Hematopoietic multipotent progenitor cell treated with erythropoietin and hydrocortisone succinate and interleukin-3 and kit ligand, for 4 days (in vitro differentiated cells): ENCODE results near the gene PGRMC2.

ENCODE experiments used
- DNase-seq: peaks from one replicate; pipeline ENCODE4 v3.0.0-alpha.2; 2015

PGRMC2 gene

GRCh38 chr4:128287141-128287870, at the start of gene PGRMC2:
Gene PGRMC2, minus strand, starts transcription at chr4:128287813. Its CDS starts 23 bp downstream, at chr4:128287790.
- DNase-seq: no peak

GRCh38 chr4:128335541-128335940, 47.9 kb upstream of the PGRMC2 start:
- no peak for DNase-seq

GRCh38 chr4:128334256-128334655, 46.6 kb upstream of the PGRMC2 start:
- DNase-seq: peak; percentile 76

- DNase-seq: peak; percentile 53
These were observed 45.9 kb upstream of the PGRMC2 start for GRCh38 chr4:128333309-128334018.

GRCh38 chr4:128332081-128332480, 44.5 kb upstream of the PGRMC2 start:
- no peak for DNase-seq

DNA sequence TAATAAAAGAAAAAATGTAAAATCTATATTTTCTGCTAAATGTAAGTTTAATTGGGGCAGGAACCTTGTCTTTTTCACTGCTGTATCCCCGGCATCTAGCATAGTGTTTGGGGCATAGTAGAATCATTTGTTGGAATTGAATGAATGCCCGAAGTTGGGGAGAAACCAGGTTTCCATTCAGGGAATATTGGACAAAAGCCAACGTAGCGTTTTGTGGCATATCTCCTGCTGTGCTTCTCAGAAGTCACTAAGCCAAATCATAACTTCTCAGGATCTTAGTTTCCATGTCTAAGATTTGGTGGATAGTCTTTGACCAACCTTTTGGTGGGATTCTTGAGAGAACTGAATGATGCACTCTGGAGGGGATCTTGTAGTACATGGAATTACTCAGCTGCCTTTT, 42.0 kb upstream of the PGRMC2 start:
- DNase-seq: no peak

DNA sequence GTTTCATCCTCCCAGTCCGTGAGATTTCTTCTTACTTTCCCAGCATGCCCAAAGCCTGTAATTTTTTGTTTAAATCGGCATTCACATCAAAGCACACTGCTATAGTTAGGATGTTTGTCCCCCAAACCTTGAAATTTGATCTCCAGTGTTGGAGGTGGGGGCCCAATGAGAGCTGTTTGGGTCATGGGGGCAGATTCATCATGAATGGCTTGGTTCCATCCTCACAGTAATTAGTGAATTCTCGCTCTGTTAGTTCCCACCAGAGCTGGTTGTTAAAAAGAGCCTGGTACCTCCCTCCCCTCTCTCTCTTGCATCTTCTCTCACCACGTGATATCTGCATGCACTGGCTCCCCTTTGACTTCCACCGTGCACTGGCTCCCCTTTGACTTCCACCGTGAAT, 40.5 kb upstream of the PGRMC2 start:
- no peak for DNase-seq

- DNase-seq: no peak
These were observed 35.8 kb upstream of the PGRMC2 start for GRCh38 chr4:128323401-128323800.

DNA sequence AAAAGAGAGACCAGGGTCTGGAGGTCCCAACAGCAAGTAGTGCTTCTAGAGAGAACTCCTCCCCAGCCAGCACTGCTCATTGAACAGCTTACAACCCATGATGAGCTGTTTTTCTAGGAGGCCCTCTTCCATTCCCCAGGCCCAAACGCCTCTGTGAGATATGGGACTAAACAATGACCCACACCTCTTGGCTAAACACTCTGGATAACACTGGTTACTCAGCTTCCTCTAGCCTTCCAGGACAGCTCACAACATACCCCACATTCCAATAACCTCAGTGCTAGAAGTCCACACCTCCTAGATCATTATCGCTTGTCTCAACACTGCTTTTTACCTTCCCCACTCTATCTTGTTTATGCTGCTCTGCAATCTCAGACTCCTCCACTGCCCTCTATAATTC, 35.4 kb upstream of the PGRMC2 start:
- no peak for DNase-seq

DNA sequence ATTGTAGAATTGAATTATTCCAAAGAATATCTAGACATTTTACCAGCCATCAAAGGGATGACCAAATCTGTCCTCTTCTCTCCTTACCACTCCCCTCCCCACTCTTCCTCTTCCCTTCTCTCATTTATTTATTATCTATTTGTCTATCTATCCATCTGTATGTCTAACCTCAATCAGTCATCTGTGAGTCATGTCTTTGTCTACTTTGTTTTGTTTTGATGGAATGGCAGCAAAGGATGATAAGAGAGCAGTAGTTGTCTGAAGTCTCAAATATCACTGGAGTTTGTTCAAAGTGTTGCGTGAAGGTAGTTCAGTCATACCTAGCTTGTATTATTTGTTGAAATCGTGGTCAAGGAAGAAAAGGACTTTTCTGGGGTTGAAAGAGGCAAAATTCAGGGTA, 34.7 kb upstream of the PGRMC2 start:
- DNase-seq: no peak

DNA sequence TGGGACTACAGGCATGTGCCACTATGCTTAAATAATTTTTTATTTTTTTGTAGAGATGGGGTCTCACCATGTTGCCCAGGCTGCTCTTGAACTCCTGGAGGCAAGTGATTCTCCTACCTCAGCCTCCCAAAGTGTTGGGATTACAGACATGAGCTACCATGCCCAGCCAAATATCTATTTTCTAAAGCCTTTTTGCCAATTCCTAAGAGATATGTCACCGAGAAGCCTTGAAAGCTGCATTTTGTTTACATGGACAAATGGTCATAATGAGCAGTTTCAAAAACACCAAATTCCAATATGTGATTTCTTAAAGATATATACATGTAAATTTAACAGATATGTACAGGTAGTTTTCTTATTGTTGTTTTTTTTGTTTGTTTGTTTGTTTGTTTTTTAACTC, 33.0 kb upstream of the PGRMC2 start:
- no peak for DNase-seq

- DNase-seq: peak; percentile 34
These were observed 28.3 kb upstream of the PGRMC2 start for GRCh38 chr4:128315756-128316520.

DNA sequence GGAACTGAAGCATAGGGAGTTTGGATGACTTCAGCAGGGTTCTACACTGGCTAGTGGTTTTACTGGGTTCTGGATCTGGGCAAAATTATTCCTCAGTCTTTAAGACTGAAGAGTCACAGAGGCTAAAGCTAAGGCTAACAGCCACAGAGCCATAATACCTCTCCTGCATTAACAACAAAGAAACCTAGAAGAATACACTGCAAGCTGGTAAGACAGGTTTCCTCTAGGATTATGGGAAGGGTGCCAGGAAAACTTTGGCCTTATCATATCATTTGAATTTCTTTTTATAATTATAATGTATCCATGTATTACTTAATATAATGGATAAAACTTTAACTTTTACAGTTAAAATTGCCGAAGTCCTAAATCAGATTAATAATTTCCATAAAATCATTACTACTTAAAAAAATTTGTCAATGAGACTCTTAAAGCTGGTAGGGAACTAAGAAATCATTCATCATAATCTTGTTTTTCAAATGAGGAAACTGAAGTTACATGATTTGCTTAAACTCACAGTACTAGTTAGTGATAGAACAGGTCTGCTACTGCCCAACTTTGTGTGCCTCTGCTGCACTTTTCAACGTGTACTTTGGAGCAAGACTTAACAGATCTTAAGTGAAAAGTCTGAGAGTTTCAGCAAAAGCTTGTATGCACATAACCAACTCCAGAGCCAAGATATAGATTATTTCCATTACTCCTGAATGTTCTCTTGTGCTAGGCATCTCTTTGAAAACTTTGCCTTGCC, 24.2 kb upstream of the PGRMC2 start:
- no peak for DNase-seq

GRCh38 chr4:128310266-128310697, 22.7 kb upstream of the PGRMC2 start:
- DNase-seq: peak; percentile 47

- DNase-seq: no peak
These were observed 22.0 kb upstream of the PGRMC2 start for GRCh38 chr4:128309585-128309984.

DNA sequence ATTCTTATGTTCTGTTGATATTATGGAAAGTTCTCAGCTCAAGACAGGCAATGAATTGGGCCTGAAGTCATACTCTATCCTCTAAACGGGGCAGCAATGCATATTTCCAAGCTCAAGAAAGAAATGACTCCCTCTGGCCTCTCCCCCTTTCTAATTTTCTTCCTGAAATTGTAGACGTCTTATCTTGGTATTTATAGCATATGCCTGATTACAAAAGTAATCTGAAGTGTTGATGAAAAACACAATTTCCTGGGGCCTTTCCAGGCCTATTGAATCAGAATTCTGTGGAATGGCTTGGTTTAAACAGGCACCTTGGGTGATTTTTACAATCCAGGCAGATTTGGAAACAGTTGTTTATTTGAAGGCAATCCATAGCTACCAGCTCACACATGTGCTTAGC, 21.4 kb upstream of the PGRMC2 start:
- DNase-seq: no peak

DNA sequence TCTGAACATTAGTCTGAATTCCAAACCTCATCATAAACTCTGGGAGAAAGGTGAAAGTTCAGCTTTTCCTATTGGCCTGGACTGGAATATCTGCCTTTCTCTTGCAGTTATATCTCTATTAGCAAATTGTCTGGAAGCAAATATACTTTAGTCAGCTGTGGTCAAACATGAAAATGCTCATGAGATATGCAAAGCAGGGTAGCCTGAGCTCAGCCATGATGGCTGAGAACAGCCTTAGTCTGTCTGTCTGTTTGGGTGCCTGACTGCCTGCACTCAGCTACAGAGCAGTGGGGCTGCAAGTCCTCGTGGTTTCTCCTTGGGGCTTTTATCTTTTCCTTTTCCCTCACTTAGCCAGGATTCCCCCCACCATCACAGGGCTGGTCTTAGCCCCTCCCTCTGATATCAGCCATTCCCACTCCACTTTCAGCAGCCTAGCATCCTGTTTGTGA, 19.5 kb upstream of the PGRMC2 start:
- DNase-seq: peak; percentile 54

DNA sequence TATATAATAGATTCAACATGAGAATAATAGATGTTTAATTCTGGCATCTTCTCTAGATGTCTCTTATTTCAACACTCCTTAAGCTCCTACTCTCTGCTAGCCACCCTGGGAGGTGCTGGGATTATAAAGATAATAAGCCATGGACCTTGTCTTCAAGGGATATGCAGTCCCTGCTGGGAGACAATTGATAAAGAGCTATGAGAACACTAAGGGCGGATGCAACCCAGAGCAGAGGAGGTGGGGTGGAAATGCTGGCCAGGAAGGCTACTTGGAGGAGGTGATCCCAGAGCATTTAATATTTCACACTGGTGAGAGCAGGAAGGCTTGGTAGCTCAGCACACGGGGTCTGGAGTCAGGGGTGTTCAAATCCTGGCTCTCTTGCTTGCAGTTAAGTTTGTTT, 18.3 kb upstream of the PGRMC2 start:
- peak; percentile 80 for DNase-seq

GRCh38 chr4:128303986-128304385, 16.4 kb upstream of the PGRMC2 start:
- DNase-seq: peak; percentile 91

DNA sequence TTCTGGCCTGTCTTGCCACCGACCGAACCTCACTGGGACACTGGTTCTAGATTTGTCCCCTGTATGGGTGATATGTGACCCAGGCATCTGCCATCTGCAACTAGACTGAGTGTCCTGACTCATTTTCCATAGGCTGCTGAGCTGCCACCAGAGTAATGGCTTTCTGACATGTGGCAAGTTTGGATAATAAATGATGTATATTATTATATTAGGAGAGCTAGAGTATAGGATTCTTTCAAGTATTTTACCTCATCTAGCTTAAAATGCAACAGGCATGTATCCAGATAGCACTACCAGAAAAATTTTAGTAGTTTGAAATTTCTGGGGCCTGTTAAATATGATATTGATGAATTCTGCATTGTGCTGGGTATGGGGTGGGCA, 15.8 kb upstream of the PGRMC2 start:
- DNase-seq: no peak

DNA sequence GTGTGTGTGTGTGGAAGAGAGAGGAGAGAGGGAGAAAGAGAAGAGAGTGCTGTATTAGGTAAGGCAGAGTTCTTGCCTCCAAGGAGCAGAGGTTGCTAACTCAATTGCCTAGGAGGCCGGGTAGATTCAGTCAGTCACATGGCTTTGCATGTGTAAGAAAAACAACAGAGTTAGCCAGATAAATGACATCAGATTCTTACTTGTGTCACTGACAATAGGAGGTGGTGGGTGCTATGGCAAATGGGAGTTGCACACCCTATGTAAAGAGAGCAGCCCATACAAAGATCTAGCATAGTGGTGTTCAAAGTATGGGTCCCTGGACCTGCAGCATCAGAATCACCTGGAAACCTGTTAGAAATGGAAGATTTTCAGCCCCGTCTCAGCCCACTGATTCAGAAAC, 14.4 kb upstream of the PGRMC2 start:
- peak; percentile 42 for DNase-seq

DNA sequence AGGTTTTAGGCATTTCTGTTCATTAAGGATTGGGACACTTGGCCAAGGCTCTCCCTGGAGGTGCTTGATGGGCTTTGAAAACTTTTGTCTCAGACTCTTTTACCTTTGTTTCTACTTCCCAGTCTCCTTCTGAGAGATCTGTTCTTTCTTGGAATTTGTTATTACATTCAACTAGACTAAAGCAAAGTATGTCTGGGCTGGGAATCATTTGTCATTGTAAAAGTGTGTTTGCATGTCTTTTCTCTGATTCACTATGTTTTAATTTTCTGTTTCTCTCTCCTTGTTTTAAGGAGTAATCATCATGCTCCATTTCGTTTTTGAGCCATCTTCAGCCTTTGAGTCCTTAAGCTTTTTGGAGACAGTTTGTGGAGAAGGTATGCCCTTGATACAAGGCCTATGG, 12.2 kb upstream of the PGRMC2 start:
- DNase-seq: no peak

GRCh38 chr4:128298852-128299251, 11.2 kb upstream of the PGRMC2 start:
- DNase-seq: no peak
